ENCODE measurements around the gene SYNE1. TPM values are rescaled to one million over a fixed set of nuclear protein-coding genes. Genes with fewer than 3 reads are reported as not detected.

SYNE1 gene
- total RNA-seq, 6 donors from 2014 or later = 160 to 859 (median 490) TPM

GRCh38 chr6:152221806-152222628 lies 415.1 kb downstream of the SYNE1 start:
- 97% methylated on average over 4 of the region's 4 CpGs for WGBS, 2 donors
- Histone ChIP-seq H3K36me3 (peaks cover 51 to 97% (median 69%) of the 10 kb centered on the region in 4 donors), H3K27me3 (no peaks in the 10 kb centered on the region), H3K9me3 (peaks cover 8 to 16% (median 11%) of the 10 kb centered on the region in 4 donors), H3K4me3 (no peak overlapping the region), H3K4me1 (peaks cover 0 to 3% (median 0%) of the 10 kb centered on the region in 4 donors), H3K27ac (no peak overlapping the region)
- DNase-seq (no peak), ATAC-seq (ENCODE audit: low FRiP score in 2 of 2) (no peak)
- TF ChIP-seq, protein P1, sequence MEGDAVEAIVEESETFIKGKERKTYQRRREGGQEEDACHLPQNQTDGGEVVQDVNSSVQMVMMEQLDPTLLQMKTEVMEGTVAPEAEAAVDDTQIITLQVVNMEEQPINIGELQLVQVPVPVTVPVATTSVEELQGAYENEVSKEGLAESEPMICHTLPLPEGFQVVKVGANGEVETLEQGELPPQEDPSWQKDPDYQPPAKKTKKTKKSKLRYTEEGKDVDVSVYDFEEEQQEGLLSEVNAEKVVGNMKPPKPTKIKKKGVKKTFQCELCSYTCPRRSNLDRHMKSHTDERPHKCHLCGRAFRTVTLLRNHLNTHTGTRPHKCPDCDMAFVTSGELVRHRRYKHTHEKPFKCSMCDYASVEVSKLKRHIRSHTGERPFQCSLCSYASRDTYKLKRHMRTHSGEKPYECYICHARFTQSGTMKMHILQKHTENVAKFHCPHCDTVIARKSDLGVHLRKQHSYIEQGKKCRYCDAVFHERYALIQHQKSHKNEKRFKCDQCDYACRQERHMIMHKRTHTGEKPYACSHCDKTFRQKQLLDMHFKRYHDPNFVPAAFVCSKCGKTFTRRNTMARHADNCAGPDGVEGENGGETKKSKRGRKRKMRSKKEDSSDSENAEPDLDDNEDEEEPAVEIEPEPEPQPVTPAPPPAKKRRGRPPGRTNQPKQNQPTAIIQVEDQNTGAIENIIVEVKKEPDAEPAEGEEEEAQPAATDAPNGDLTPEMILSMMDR (IDR thresholded peaks at IDR 0.05) = no peak
- TF ChIP-seq POLR2AphosphoS5 (IDR thresholded peaks at IDR 0.05) (no peak), EP300 (IDR thresholded peaks at IDR 0.05) (no peak), POLR2A (IDR thresholded peaks at IDR 0.05) (no peak)

- Histone ChIP-seq H3K4me3 (no peak overlapping the region), H3K9me3 (peaks cover 8 to 16% (median 11%) of the 10 kb centered on the region in 4 donors), H3K4me1 (peaks cover 0 to 3% (median 0%) of the 10 kb centered on the region in 4 donors), H3K36me3 (peaks cover 53 to 100% (median 79%) of the 10 kb centered on the region in 4 donors), H3K27ac (no peak overlapping the region), H3K27me3 (no peaks in the 10 kb centered on the region)
- no peak for TF ChIP-seq POLR2A (IDR thresholded peaks at IDR 0.05)
- TF ChIP-seq, protein P1 (IDR thresholded peaks at IDR 0.05) = no peak
- TF ChIP-seq POLR2AphosphoS5 (IDR thresholded peaks at IDR 0.05) = no peak
- no peak for TF ChIP-seq EP300 (IDR thresholded peaks at IDR 0.05)
- peak in 1 of 2 donors; percentile 54 for ATAC-seq (ENCODE audit: low FRiP score in 2 of 2)
- 81 to 91% methylated on average over 4 of the region's 4 CpGs for WGBS, 2 donors
- DNase-seq = no peak
Measured at GRCh38 chr6:152220786-152221185, 416.4 kb downstream of the SYNE1 start.

DNA sequence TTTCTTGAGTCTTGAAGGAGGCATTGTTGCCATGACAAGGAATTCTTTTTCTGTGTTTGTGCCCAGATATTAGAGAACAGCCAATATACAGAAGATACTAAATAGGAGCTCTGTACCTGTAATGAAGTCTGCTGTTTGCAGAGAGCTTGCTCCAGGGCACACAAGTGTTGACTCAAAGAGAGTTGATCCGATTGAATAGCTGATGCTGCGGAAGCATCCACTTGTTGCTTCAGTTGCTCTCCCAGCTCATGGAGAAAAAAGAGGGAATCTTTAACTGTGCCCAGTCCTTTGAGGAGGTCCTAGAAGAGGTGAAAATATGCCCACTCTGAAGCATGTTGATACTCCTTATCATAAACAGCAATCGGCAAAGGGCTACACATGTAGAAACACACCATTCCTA lies 418.3 kb downstream of the SYNE1 start:
- Histone ChIP-seq H3K27me3 (no peaks in the 10 kb centered on the region), H3K4me1 (no peaks in the 10 kb centered on the region), H3K36me3 (peaks cover 55 to 98% (median 83%) of the 10 kb centered on the region in 4 donors), H3K4me3 (no peak overlapping the region), H3K9me3 (peaks cover 8 to 16% (median 11%) of the 10 kb centered on the region in 4 donors), H3K27ac (no peak overlapping the region)
- TF ChIP-seq POLR2A (IDR thresholded peaks at IDR 0.05) (no peak), POLR2AphosphoS5 (IDR thresholded peaks at IDR 0.05) (no peak)
- no peak for DNase-seq
- 93 to 97% methylated on average over 3 of the region's 3 CpGs for WGBS, 2 donors
- ATAC-seq (ENCODE audit: low FRiP score in 2 of 2) = no peak

- H3K27me3 ChIP-seq = no peaks in the 10 kb centered on the region
- H3K9me3 ChIP-seq = no peaks in the 10 kb centered on the region
- peaks cover 22 to 94% (median 60%) of the 10 kb centered on the region in 4 donors for H3K36me3 ChIP-seq
- H3K27ac ChIP-seq = no peak overlapping the region
- no peak overlapping the region for H3K4me3 ChIP-seq
- no peak for DNase-seq
- no peaks in the 10 kb centered on the region for H3K4me1 ChIP-seq
- 97 to 100% methylated on average over 1 of the region's 1 CpG for WGBS, 2 donors
- no peak for TF ChIP-seq EP300 (IDR thresholded peaks at IDR 0.05)
- no peak for TF ChIP-seq POLR2A (IDR thresholded peaks at IDR 0.05)
- TF ChIP-seq, protein P1 (IDR thresholded peaks at IDR 0.05) = no peak
- TF ChIP-seq POLR2AphosphoS5 (IDR thresholded peaks at IDR 0.05) = no peak
- no peak for ATAC-seq (ENCODE audit: low FRiP score in 2 of 2)
Measured at GRCh38 chr6:152212437-152212836, 424.7 kb downstream of the SYNE1 start.

DNA sequence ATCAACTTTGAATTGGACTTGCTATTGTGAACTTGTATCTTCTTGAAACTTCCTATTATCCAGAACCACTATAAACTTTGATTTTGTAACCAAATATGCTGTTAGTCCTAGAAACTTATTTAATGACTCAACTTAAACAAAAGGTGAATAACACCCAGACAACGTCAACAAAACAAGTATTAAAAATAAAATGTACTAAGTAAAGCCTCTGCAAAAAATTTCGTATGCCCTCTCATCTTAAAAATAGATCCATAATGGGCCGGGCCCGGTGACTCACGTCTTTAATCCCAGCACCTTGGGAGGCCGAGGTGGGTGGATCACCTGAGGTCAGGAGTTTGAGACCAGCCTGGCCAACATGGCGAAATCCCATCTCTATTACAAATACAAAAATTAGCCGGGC lies 428.0 kb downstream of the SYNE1 start:
- no peak overlapping the region for H3K27ac ChIP-seq
- 91 to 92% methylated on average over 8 of the region's 8 CpGs for WGBS, 2 donors
- H3K4me3 ChIP-seq = no peak overlapping the region
- H3K36me3 ChIP-seq = peaks cover 22 to 92% (median 62%) of the 10 kb centered on the region in 4 donors
- ATAC-seq (ENCODE audit: low FRiP score in 2 of 2) (no peak), DNase-seq (no peak)
- H3K4me1 ChIP-seq = no peaks in the 10 kb centered on the region
- H3K9me3 ChIP-seq = no peaks in the 10 kb centered on the region
- TF ChIP-seq POLR2AphosphoS5 (IDR thresholded peaks at IDR 0.05) (no peak), POLR2A (IDR thresholded peaks at IDR 0.05) (no peak), EP300 (IDR thresholded peaks at IDR 0.05) (no peak)
- TF ChIP-seq, protein P1 (IDR thresholded peaks at IDR 0.05) = no peak
- no peaks in the 10 kb centered on the region for H3K27me3 ChIP-seq

All from upper lobe of left lung (tissue), 6 donors.